ENCODE results near the gene IGLON5.

DNA sequence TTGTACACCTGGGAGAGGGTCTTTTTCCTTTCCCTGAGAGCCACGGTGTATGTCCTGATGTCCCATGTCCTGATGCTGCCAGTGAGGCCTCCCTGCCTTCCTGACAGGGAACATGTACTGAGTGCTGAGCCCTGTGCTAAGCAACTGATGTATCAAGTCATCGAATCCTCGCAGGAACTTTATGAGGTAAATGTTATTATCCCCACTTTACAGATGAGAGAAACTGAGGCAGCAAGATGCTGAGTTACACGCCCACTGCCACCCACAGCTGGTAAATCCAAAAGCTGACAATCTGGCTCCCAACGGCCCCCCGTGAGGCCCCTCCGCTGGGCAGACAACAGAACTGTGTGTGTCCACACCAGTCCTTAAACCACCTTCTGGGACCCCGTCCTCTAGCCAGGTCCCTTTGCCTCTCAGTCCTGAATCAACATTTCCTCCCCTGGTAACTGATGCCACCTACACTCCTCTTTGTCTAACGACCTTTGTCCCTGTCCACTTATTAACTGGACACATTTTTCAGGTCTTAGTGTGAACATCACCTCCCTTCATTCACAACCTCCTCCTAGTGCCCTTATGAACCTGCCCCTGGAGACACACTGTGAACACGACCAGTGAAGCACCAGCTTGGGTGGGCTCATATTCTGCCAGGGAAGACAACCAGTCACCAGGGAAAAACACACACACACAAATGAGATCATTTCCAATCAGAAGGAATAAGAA, 35.9 kb downstream of the IGLON5 start:
- no peak for TF ChIP-seq POLR2AphosphoS5 (IDR thresholded peaks at IDR 0.05; ENCODE audit: low read depth, low read length)
- no peak for TF ChIP-seq POLR2A (IDR thresholded peaks at IDR 0.05; ENCODE audit: low read depth, low read length)
- TF ChIP-seq PAX5 (IDR thresholded peaks at IDR 0.05; ENCODE audit: insufficient read depth, low read length, severe bottlenecking), result no peak
- no peak for TF ChIP-seq POU2F2 (IDR thresholded peaks at IDR 0.05; ENCODE audit: low read depth, low read length)
- TF ChIP-seq TAF1 (IDR thresholded peaks at IDR 0.05; ENCODE audit: low read depth, low read length), result no peak
- no peak for TF ChIP-seq SPI1 (IDR thresholded peaks at IDR 0.05; ENCODE audit: low read depth, low read length)

All from GM12891 (cell line).